ENCODE results near the gene MGAT5B. TPM values are rescaled to one million over a fixed set of nuclear protein-coding genes. Genes with fewer than 3 reads are reported as not detected.

The MGAT5B gene
- total RNA-seq, 1 experiment from 2014 or later = 4.4 TPM

DNA sequence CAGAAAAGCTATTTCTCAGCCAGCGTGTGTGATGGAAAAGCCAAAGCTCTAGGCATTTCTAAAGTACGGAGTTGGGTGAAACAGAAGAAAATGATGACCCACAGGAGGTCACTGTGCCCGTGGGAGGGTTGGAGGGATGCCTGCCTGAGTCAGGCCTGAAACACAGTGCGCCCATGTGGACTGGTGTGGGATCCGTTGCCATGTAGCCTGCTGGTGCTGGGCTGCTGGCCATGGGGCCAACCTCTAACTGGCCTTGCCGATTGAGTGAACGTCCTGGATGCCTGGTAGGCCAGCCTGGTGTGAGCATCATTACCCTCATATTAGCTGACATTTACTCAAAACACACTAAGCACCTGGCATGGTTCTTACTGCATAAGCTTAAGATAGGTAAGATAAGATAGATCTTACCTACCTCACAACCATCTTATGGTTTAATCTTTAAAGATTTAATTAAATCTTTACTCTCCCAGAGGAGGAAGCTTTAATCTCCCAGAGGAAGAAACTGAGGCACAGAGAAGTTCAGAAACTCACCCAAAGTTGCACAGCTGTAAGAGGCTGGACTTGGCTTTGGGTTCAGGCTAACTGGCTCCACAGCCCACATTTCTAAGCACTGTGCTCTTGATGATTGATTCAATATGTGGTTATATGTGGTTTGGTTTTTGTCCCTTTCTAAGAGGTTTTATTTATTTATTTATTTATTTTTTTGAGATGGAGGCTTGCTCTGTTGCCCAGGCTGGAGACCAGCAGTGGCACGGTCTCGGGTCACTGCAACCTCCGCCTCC is 15.7 kb downstream of the MGAT5B start:
- intact Hi-C loops (cut with micrococcal nuclease) = no loop called here
- RAD21 ChIA-PET (ENCODE audit: low non-redundant PET in 1 of 2, low total read pairs in 2 of 2, uncharacterized antibody in 2 of 2, unreplicated experiment in 2 of 2) = no interaction called here
- no peak overlapping the region for H3K27ac ChIP-seq (ENCODE audit: low read depth, low read length)
- no peak overlapping the region for H3K9ac ChIP-seq (ENCODE audit: low read length)
- no peaks in the 10 kb centered on the region for H4K20me1 ChIP-seq (ENCODE audit: insufficient read depth)
- CTCF ChIA-PET = no interaction called here
- H3K4me1 ChIP-seq (ENCODE audit: control insufficient read depth in 1 of 2, insufficient read depth in 2 of 2, low read length in 2 of 2) = no peaks in the 10 kb centered on the region
- H2AFZ ChIP-seq (ENCODE audit: low read depth, low read length, poor library complexity, severe bottlenecking) = no peak overlapping the region
- H3K9me2 ChIP-seq (ENCODE audit: insufficient read depth) = no peaks in the 10 kb centered on the region
- H3K9me3 ChIP-seq (ENCODE audit: control insufficient read depth in 1 of 2, insufficient read depth in 1 of 2, low read depth in 1 of 2, low read length in 2 of 2) = no peaks in the 10 kb centered on the region
- POLR2A ChIA-PET = no interaction called here
- no peak overlapping the region for H3K4me3 ChIP-seq (replicated peaks in 1 of 2; ENCODE audit: low read depth in 1 of 2, low read length in 2 of 2)
- DNase-seq (ENCODE audit: low read depth, low spot score) = no peak
- H3K4me2 ChIP-seq (ENCODE audit: low read length) = no peak overlapping the region
- no peaks in the 10 kb centered on the region for H3K36me3 ChIP-seq (ENCODE audit: control insufficient read depth in 1 of 2, insufficient read depth in 2 of 2, low read length in 2 of 2)
- TF ChIP-seq, protein P1, sequence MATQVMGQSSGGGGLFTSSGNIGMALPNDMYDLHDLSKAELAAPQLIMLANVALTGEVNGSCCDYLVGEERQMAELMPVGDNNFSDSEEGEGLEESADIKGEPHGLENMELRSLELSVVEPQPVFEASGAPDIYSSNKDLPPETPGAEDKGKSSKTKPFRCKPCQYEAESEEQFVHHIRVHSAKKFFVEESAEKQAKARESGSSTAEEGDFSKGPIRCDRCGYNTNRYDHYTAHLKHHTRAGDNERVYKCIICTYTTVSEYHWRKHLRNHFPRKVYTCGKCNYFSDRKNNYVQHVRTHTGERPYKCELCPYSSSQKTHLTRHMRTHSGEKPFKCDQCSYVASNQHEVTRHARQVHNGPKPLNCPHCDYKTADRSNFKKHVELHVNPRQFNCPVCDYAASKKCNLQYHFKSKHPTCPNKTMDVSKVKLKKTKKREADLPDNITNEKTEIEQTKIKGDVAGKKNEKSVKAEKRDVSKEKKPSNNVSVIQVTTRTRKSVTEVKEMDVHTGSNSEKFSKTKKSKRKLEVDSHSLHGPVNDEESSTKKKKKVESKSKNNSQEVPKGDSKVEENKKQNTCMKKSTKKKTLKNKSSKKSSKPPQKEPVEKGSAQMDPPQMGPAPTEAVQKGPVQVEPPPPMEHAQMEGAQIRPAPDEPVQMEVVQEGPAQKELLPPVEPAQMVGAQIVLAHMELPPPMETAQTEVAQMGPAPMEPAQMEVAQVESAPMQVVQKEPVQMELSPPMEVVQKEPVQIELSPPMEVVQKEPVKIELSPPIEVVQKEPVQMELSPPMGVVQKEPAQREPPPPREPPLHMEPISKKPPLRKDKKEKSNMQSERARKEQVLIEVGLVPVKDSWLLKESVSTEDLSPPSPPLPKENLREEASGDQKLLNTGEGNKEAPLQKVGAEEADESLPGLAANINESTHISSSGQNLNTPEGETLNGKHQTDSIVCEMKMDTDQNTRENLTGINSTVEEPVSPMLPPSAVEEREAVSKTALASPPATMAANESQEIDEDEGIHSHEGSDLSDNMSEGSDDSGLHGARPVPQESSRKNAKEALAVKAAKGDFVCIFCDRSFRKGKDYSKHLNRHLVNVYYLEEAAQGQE (IDR thresholded peaks at IDR 0.05; ENCODE audit: low read depth) = no peak
- TF ChIP-seq SP1 (IDR thresholded peaks at IDR 0.05; ENCODE audit: low read depth) = no peak
- TF ChIP-seq RAD21 (IDR thresholded peaks at IDR 0.05; ENCODE audit: low read depth) = no peak
- no peak for TF ChIP-seq YY1 (IDR thresholded peaks at IDR 0.05; ENCODE audit: extremely low read depth, insufficient replicate concordance, low read depth, low read length)
- no peak for TF ChIP-seq EZH2phosphoT487 (IDR thresholded peaks at IDR 0.05; ENCODE audit: borderline replicate concordance)
- TF ChIP-seq TCF7L2 (IDR thresholded peaks at IDR 0.05; ENCODE audit: borderline replicate concordance, extremely low read depth, insufficient read depth, insufficient read length) = no peak
- no peak for ATAC-seq
- BruUV-seq (replicated peaks) = no TSS peak
- H3K79me2 ChIP-seq (ENCODE audit: insufficient read depth, low read length) = no peaks in the 10 kb centered on the region
- no peaks in the 10 kb centered on the region for H3K27me3 ChIP-seq (ENCODE audit: insufficient read depth, low read length)
